PC-3 (cell line): Measurements from ENCODE around the gene EPHA3. TPM values are rescaled to one million over a fixed set of nuclear protein-coding genes. Genes with fewer than 3 reads are reported as not detected.

Experiments used
- ATAC-seq: fragments of 200-7000 bp; cut with Tn5 transposase; 2 replicates; pipeline ENCODE4 v1.9.1; 2020; ENCODE audit warnings: mild to moderate bottlenecking, moderate library complexity
- BruUV-seq: library from RNA; stranded (reverse); fragments of 400-500 nt; replicated peaks from 2 replicates; lab custom pipeline; 2021; lab: Mats Ljungman, UMichigan
- CTCF ChIA-PET: fragments of 300-600 bp; sonication (Branson Sonifier 250); formaldehyde crosslinking; loops from one replicate; lab custom pipeline; 2022; ENCODE audit warnings: antibody characterized with exemption; lab: Charles Lee
- POLR2A ChIA-PET: fragments of 300-600 bp; sonication (Branson Sonifier 250); formaldehyde crosslinking; loops from one replicate; lab custom pipeline; 2022; ENCODE audit warnings: antibody characterized with exemption; ENCODE audit not compliant: unreplicated experiment; lab: Charles Lee
- DNase-seq: peaks from one replicate; pipeline ENCODE4 v3.0.0-alpha.2; 2015
- H2AFZ ChIP-seq: fragments of 300-600 bp; sonication (generic); 2 replicates; pipeline ENCODE4 v1.6.0; 2016; ENCODE audit warnings: antibody characterized with exemption, low read length
- H3F3A ChIP-seq: fragments of 300-600 bp; sonication (generic); one replicate; pipeline ENCODE4 v1.6.0; 2017; ENCODE audit warnings: antibody characterized with exemption, low read length, control low read depth, mild to moderate bottlenecking; ENCODE audit not compliant: unreplicated experiment
- H3K27ac ChIP-seq: fragments of 300-600 bp; sonication (generic); 2 replicates; pipeline ENCODE4 v1.5.1; 2016; ENCODE audit warnings: mild to moderate bottlenecking, low read length
- H3K27me3 ChIP-seq: fragments of 300-600 bp; sonication (generic); 2 replicates; pipeline ENCODE4 v1.6.1; 2016; ENCODE audit warnings: low read length, mixed read lengths
- H3K36me3 ChIP-seq: fragments of 300-600 bp; sonication (generic); 2 replicates; pipeline ENCODE4 v1.6.1; 2016; ENCODE audit warnings: low read depth, mixed run types, low read length, mixed read lengths
- H3K4me1 ChIP-seq: fragments of 300-600 bp; sonication (generic); 2 replicates; pipeline ENCODE4 v1.5.1; 2016; ENCODE audit warnings: low read length; ENCODE audit not compliant: insufficient read depth
- H3K4me2 ChIP-seq: fragments of 300-600 bp; sonication (generic); 2 replicates; pipeline ENCODE4 v1.6.0; 2016; ENCODE audit warnings: low read length
- H3K4me3 ChIP-seq: fragments of 300-600 bp; sonication (generic); 2 replicates; pipeline ENCODE4 v1.5.1; 2016; ENCODE audit warnings: mild to moderate bottlenecking, low read length, mixed read lengths
- H3K79me2 ChIP-seq: fragments of 300-600 bp; sonication (generic); 2 replicates; pipeline ENCODE4 v1.6.1; 2017; ENCODE audit warnings: low read length, mixed read lengths
- H3K9ac ChIP-seq: fragments of 300-600 bp; sonication (generic); 2 replicates; pipeline ENCODE4 v1.6.0; 2016; ENCODE audit warnings: mild to moderate bottlenecking, low read length
- H3K9me2 ChIP-seq: fragments of 300-600 bp; sonication (generic); replicated peaks from 2 replicates; pipeline ENCODE4 v1.6.1; 2016; ENCODE audit warnings: mixed run types, low read length, mixed read lengths
- H3K9me3 ChIP-seq: fragments of 300-600 bp; sonication (generic); 2 replicates; pipeline ENCODE4 v1.6.1; 2016; ENCODE audit warnings: low read length, mixed read lengths
- H4K20me1 ChIP-seq: fragments of 300-600 bp; sonication (generic); 2 replicates; pipeline ENCODE4 v1.6.1; 2016; ENCODE audit warnings: low read length, mixed read lengths
- EZH2 ChIP-seq: fragments of 300-600 bp; sonication (generic); IDR thresholded peaks from one replicate; pipeline ENCODE4 v1.6.1; 2017; ENCODE audit warnings: antibody characterized with exemption, mild to moderate bottlenecking, low read length; ENCODE audit not compliant: unreplicated experiment
- EZH2phosphoT487 ChIP-seq: fragments of 300-600 bp; sonication (generic); IDR thresholded peaks from 2 replicates; pipeline ENCODE4 v1.6.1; 2018; ENCODE audit warnings: mild to moderate bottlenecking, antibody characterized with exemption, low read length, borderline replicate concordance
- intact Hi-C: fragments of 100-400 bp; cut with micrococcal nuclease; formaldehyde crosslinking; loops from 2 replicates; pipeline ENCODE4 v1.9.0; 2023
- total RNA-seq: library from RNA; depleted of rRNA; stranded (reverse); fragments of >200 nt; gene quantifications from 2 replicates; pipeline ENCODE4 v1.2.3, GENCODE V29; 2014
- TF ChIP-seq, protein P1 (sequence below): fragments of 300-600 bp; sonication (generic); conservative IDR thresholded peaks from 2 replicates; pipeline ENCODE4 v1.5.1; 2017; ENCODE audit warnings: antibody characterized with exemption, low read depth, mild to moderate bottlenecking, low read length

Gene EPHA3
- total RNA-seq, 1 experiment from 2014 or later = 0.33 TPM

DNA sequence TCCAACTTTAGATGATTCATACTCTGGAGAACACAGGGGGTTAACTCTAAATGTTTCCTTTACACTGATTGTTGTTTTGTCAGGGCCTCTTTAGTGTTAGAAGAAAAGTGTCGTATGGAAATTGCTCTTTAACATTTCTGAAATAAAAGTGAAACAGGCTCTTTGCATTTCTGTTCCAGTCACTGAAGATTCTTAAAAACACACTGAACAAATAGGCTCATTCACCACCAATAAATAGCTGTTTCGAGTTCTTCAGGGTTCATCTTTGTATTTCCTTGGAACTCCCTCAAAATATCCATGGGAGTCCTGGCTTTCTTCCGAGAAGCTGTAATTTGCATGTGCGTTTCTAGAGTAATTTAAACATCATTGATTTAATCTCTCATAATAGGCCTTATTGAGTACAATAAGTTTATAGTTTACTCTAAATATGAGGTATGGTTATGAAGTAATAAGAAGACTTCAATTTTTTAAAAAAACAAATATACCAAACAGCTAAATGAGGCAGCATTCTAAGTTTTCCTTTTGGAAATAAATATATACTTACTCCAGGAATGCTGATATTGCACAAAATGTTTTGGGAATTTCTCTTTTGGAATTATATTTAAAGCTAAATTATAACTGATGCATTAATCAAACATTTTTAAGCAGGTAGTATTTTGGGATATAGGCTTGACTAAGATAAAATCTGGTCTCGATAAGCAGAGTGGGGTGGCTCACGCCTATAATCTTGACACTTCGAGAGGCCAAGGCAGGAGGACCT lies 327.4 kb downstream of the EPHA3 start:
- H3K27me3 ChIP-seq = peaks cover 58% of the 10 kb centered on the region
- H3K4me1 ChIP-seq = no peaks in the 10 kb centered on the region
- POLR2A ChIA-PET = no interaction called here
- no peak overlapping the region for H3K27ac ChIP-seq
- no peaks in the 10 kb centered on the region for H3K36me3 ChIP-seq
- H2AFZ ChIP-seq = no peak overlapping the region
- intact Hi-C loops = no loop called here
- H3K4me2 ChIP-seq = no peak overlapping the region
- no peak for TF ChIP-seq EZH2
- TF ChIP-seq, protein P1, sequence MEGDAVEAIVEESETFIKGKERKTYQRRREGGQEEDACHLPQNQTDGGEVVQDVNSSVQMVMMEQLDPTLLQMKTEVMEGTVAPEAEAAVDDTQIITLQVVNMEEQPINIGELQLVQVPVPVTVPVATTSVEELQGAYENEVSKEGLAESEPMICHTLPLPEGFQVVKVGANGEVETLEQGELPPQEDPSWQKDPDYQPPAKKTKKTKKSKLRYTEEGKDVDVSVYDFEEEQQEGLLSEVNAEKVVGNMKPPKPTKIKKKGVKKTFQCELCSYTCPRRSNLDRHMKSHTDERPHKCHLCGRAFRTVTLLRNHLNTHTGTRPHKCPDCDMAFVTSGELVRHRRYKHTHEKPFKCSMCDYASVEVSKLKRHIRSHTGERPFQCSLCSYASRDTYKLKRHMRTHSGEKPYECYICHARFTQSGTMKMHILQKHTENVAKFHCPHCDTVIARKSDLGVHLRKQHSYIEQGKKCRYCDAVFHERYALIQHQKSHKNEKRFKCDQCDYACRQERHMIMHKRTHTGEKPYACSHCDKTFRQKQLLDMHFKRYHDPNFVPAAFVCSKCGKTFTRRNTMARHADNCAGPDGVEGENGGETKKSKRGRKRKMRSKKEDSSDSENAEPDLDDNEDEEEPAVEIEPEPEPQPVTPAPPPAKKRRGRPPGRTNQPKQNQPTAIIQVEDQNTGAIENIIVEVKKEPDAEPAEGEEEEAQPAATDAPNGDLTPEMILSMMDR = no peak
- no peak for TF ChIP-seq EZH2phosphoT487
- H3F3A ChIP-seq = no peaks in the 10 kb centered on the region
- H3K9ac ChIP-seq = no peak overlapping the region
- DNase-seq (no peak), ATAC-seq (no peak)
- no peaks in the 10 kb centered on the region for H3K79me2 ChIP-seq
- BruUV-seq = no TSS peak
- no peaks in the 10 kb centered on the region for H3K9me3 ChIP-seq
- CTCF ChIA-PET = no interaction called here
- H3K4me3 ChIP-seq = no peak overlapping the region
- no peaks in the 10 kb centered on the region for H4K20me1 ChIP-seq
- H3K9me2 ChIP-seq = no peaks in the 10 kb centered on the region

DNA sequence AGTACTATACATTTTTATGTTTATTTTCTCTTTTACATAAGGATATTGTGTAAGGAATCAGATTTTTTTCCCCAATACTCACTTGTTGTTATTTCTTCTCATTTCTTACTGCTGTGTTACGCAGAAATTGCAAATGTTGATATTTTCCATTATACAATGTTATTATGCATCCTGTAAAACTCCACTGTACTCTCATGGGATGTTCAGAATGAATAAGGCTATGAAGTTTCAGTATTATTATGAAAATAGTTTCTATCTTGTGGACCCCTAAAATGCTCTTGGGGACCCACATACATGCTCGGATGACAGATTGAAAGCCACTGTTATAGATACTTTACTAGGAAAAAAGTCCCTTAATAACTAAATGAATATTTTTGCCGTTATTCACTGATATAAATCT lies 329.4 kb downstream of the EPHA3 start:
- Histone ChIP-seq H3K36me3 (no peaks in the 10 kb centered on the region), H2AFZ (no peak overlapping the region), H3K79me2 (no peaks in the 10 kb centered on the region), H3K27ac (no peak overlapping the region), H3K9ac (no peak overlapping the region), H3K27me3 (peaks cover 71% of the 10 kb centered on the region), H3K4me3 (no peak overlapping the region), H3K9me3 (no peaks in the 10 kb centered on the region), H3K9me2 (no peaks in the 10 kb centered on the region), H4K20me1 (no peaks in the 10 kb centered on the region), H3K4me1 (no peaks in the 10 kb centered on the region), H3K4me2 (no peak overlapping the region), H3F3A (no peaks in the 10 kb centered on the region)
- no peak for TF ChIP-seq EZH2
- TF ChIP-seq, protein P1 = no peak
- TF ChIP-seq EZH2phosphoT487 = no peak
- CTCF ChIA-PET = no interaction called here
- no peak for ATAC-seq
- no peak for DNase-seq
- POLR2A ChIA-PET = no interaction called here
- BruUV-seq = no TSS peak
- intact Hi-C loops = no loop called here

DNA sequence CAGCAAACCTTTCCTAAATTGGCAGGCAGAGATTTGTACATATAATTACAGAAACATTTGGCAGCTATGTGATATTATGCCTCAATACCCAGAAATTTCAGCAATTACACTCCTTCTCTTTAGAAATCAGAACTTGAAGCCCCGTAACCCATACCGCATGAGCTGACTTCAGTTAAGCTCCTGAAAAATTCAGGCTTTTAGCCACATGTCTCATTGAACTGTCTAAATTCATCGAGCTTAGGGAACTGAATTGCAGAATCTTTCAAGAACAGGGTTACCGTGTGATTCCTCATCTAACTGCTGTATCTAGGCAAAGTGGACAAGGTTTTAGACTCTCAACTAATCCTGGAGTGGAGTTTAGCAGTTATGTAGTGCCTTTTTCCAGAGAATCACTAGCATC lies 333.0 kb downstream of the EPHA3 start:
- no TSS peak for BruUV-seq
- H3K9me3 ChIP-seq = no peaks in the 10 kb centered on the region
- H3K4me3 ChIP-seq = no peak overlapping the region
- ChIA-PET CTCF (no interaction called here), POLR2A (no interaction called here)
- TF ChIP-seq EZH2phosphoT487 (no peak), EZH2 (no peak)
- TF ChIP-seq, protein P1 = no peak
- no peak overlapping the region for H3K27ac ChIP-seq
- no peak overlapping the region for H3K4me2 ChIP-seq
- H3K9ac ChIP-seq = no peak overlapping the region
- H3K9me2 ChIP-seq = no peaks in the 10 kb centered on the region
- H3K36me3 ChIP-seq = no peaks in the 10 kb centered on the region
- intact Hi-C loops = no loop called here
- no peaks in the 10 kb centered on the region for H3K79me2 ChIP-seq
- H3K27me3 ChIP-seq = peaks cover 65% of the 10 kb centered on the region
- DNase-seq (no peak), ATAC-seq (no peak)
- H3F3A ChIP-seq = no peaks in the 10 kb centered on the region
- no peaks in the 10 kb centered on the region for H3K4me1 ChIP-seq
- no peak overlapping the region for H2AFZ ChIP-seq
- no peaks in the 10 kb centered on the region for H4K20me1 ChIP-seq
